ENCODE data around the gene TBCEL.
A peak's percentile ranks its signal among the peaks of the same experiment; 100 is the strongest.

GRCh38 chr11:121066623-121067022, 42.7 kb downstream of the TBCEL start:
- TF ChIP-seq CTCF (IDR thresholded peaks at IDR 0.05; ENCODE audit: low read depth, low read length, missing input control) (no peak), MAX (IDR thresholded peaks at IDR 0.05) (no peak), TAF1 (conservative IDR thresholded peaks at IDR 0.05) (no peak), HNF4A (conservative IDR thresholded peaks at IDR 0.05) (peak in 1 of 2 donors; percentile 16), REST (IDR thresholded peaks at IDR 0.05) (no peak), RXRA (IDR thresholded peaks at IDR 0.05) (no peak), JUND (IDR thresholded peaks at IDR 0.05) (no peak), YY1 (IDR thresholded peaks at IDR 0.05) (no peak), ATF3 (IDR thresholded peaks at IDR 0.05) (no peak), SP1 (IDR thresholded peaks at IDR 0.05) (no peak), ZBTB33 (IDR thresholded peaks at IDR 0.05) (no peak), EGR1 (IDR thresholded peaks at IDR 0.05; ENCODE audit: low read depth in 2 of 2) (no peak), RAD21 (IDR thresholded peaks at IDR 0.05) (no peak)

All from liver (tissue), 3 donors.